Right renal pelvis (tissue), 4 donors: ENCODE measurements around the gene ARFGEF3. TPM values are rescaled to one million over a fixed set of nuclear protein-coding genes. Genes with fewer than 3 reads are reported as not detected.
"Not testable (repeated sequence)": the region's sequence is repeated elsewhere in the genome, so short reads cannot be mapped to it uniquely, and the experiment has no call there.

ENCODE experiments used
- DNase-seq, 4 donors: peaks; one replicate each; pipeline ENCODE4 v3.0.0-alpha.2; 2013; ENCODE audit warnings: low read depth in 4 of 4, low spot score in 3 of 4, missing footprints in 1 of 4
- polyA plus RNA-seq, 4 donors: library from polyadenylated mRNA; unstranded; fragments of 120-200 nt; gene quantifications; one replicate each; pipeline ENCODE4 v1.2.1, GENCODE V29; 2013; ENCODE audit not compliant: insufficient read length in 4 of 4

The ARFGEF3 gene
- polyA plus RNA-seq, 4 donors: 5.8 to 8.2 (median 6.6) TPM

- DNase-seq: no peak
These were observed 102.7 kb downstream of the ARFGEF3 start for GRCh38 chr6:138264372-138264880.

GRCh38 chr6:138266095-138266494 lies 104.4 kb downstream of the ARFGEF3 start:
- no peak for DNase-seq

DNA sequence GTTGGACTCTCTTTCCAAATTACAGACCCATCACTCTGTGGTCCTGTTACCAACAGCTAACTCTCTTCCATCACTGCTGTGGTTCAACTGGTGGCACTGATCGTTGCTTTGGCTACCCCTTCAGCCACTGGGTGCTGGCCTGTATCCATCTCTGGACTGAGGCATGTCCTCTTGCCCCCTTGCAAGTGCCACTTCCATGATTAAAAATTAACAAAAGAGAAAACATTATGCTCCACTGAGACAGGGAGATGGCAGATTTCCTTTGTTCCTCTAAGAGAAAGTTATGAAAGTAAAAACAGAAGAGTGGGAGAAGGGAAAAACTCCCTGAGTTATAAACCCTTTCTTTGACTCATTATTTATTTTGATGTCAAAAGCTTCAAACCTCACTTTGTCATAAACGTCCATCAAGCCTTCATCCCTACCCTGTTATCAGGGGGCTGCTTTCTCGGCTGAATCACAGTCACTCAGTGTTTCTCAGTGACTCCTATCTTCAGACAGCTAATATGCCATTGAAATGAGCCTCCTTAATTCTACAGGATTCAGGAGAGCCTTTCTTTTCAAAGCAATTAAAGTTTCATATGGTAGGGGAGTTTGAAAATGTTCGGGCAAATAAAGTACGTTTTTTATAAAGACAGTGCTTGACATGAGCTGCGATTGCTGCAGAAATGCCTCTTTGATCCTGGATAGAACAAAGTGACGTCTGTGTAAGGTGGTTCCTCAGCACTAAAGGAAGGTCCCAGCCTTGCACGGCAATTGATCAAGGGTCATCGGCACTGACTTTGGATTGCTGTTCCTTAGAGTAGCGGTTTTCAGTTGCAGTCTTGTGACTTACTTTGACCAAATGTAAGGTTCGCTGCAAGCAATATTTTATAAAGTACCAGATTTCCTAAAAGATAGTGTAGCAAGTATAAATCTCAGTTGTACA lies 106.5 kb downstream of the ARFGEF3 start:
- no peak for DNase-seq

GRCh38 chr6:138271451-138271850 lies 109.7 kb downstream of the ARFGEF3 start:
- no peak for DNase-seq

DNA sequence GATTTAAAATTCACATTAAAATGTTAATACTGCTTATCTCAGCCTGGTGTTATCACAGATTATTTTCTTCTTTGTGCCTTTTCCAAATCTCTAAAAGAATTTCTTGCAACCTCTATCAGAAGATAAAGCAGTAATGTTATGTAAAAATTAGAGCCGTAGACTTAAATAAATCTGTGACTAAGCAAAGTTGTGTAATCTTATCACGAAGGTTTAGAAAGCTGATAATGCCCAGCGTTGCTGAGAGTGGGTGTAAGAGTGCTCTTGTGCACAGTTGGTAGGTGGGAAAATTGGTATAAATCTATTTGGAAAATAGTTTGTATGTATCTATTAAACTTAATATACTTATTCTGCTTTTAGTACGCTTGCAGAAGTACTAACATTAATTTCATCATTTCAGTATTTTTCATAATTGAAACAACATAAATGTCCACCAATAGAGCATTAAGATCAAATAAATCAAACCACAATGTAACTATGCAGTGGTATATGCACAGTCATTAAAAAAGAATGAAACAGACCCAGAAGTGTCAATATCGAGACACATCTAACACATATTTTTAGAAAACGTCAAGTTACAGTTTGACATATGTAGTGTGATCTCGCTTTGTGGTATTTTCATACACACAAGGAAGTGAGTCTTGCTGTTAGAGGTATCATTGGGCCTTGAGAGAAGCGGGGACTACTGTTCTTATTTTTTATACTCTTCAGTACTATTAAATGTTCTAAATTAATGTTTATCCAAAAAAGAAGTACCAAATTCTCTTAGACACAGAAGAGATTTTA lies 111.0 kb downstream of the ARFGEF3 start:
- no peak for DNase-seq

DNA sequence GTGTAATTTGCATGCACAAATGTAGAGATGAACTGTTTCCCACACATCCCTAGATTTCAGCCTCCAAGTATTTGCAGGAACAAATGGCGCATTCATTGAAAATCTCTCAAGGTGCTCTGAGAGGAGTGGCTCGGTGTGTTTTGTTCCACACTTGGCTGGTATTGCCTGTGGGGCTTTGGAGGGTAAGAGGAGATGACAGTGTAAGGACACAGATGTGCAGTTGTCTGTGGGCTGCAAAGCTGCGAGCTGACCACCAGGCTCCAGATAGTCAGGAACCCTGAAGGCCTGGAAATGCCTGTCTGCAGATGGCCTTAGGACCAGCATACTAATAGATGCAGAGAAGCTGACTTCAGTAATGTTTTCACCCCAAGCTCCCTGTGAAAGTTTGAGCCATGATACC lies 114.2 kb downstream of the ARFGEF3 start:
- no peak for DNase-seq

- DNase-seq: no peak
These were observed 116.1 kb downstream of the ARFGEF3 start for GRCh38 chr6:138277835-138278234.

- DNase-seq: no peak
These were observed 116.6 kb downstream of the ARFGEF3 start for GRCh38 chr6:138278326-138278725.

DNA sequence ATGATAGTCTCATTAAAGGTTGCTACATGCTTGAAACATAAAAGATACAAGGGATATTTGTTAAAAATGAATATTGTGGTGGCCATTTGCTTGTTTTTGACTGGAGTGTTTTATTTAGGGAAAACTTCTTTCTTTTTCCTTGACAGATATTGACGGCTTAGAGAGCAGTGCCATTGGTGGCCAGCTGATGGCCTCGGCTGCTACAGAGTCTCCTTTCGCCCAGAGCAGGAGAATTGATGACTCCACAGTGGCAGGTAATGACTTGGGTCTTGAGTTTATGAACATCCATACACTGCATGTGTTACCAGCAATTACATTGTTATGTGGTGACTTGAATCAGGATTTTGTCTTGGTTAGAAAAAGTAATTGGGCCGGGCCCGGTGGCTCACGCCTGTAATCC lies 124.1 kb downstream of the ARFGEF3 start:
- no peak for DNase-seq

- DNase-seq: no peak
These were observed 125.0 kb downstream of the ARFGEF3 start for GRCh38 chr6:138286698-138287097.

DNA sequence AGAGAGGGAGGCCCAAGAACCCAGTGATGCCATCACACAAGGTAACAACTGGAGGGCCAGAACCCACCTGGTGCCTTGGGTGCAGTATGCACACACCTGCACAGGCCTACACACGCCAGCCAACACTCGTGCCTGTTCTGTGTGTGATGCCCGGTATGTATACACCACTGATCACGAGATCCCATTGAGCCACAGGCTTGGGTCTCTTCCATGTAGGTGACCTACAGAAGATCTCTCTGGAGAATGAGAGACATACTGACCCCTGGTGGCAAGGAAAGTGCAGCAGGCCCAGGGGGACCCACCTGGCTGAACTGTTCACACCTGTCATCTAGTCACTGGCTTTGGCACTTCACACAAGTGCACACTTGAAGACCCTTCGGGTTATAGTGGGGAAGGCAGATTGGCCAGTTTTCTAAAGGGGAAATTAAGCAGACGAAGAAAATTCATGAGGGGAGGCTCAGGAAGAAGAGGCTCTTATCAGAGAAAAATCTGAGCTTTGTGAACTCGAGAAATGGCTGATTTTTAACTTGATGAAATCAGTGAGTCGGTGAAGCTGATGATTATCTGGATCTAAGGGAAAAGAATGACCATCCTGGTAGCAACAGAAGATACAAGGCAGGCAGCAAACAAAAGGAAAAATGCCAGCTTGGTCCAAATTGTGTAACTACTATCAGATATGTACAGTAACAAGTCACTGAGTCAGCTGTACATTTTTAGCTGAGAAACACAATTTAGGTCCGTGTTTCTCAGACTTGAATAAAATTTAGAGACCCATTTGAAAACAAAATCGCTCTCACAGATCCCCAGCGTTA lies 125.6 kb downstream of the ARFGEF3 start:
- DNase-seq: no peak

- not testable (repeated sequence) for DNase-seq
These were observed 126.8 kb downstream of the ARFGEF3 start for GRCh38 chr6:138288428-138289085.

GRCh38 chr6:138289739-138290138 lies 128.0 kb downstream of the ARFGEF3 start:
- DNase-seq: no peak

GRCh38 chr6:138290423-138290962 lies 128.8 kb downstream of the ARFGEF3 start:
- no peak for DNase-seq

GRCh38 chr6:138291036-138291848 lies 129.5 kb downstream of the ARFGEF3 start:
- DNase-seq: no peak

- no peak for DNase-seq
These were observed 130.1 kb downstream of the ARFGEF3 start for GRCh38 chr6:138291849-138292181.

- no peak for DNase-seq
These were observed 130.7 kb downstream of the ARFGEF3 start for GRCh38 chr6:138292482-138292881.

DNA sequence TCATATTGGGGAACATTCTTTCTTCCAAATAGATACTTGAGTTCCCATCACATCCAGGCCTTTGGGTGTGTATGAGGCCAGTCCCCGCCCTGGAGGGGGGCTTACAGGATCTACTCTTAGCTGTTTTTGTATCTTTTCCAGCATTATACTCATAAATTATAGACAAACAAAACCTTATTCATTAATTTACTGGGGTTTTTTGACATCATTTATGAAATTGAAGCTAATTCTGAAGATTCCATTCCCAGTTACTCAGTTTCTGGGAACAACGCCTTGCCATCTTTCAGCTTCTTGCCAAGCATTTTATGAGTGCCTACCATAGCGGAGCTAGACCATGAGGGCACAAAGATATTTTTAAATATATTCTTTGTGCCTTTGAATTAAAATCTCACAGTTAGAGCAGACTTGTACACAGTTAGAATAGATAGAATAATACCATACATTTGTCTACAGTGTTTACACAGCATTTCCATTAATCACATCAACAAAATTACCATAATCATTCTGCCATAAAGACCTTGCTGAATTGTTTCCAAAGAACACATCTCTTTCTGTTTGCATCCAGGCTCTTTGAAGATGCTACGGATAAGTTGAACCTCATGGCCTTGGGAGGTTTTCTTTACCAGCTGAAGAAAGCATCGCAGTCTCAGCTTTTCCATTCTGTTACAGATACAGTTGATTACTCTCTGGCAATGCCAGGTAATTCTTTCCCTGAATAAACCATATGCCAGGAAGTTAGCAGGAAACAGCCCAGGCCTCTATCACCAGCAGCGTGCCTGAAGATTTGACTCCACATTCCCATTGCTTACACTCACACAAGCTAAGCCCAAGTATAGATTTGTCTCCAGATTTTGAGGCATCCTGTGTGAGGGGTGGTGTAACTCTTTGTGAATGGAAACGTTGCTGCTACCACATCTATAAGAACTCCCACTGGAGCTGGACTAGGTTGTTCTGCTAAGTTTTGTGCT lies 132.0 kb downstream of the ARFGEF3 start:
- no peak for DNase-seq
